ENCODE data around the gene XYLT1. TPM values are rescaled to one million over a fixed set of nuclear protein-coding genes. Genes with fewer than 3 reads are reported as not detected.

XYLT1 gene
- total and polyA plus RNA-seq, 10 of the 15 experiments (the other 5 are each of a cell fraction or from before 2014, with no cell fraction given): 0.88 to 14.8 (median 5.8) TPM

- peak overlapping the region; percentile 34 for H2AFZ ChIP-seq (ENCODE audit: control insufficient read depth, low read depth, low read length)
- H3K27ac ChIP-seq (ENCODE audit: control insufficient read depth, insufficient read depth): no peak overlapping the region
- no peak overlapping the region for H3K4me3 ChIP-seq
- no peaks in the 10 kb centered on the region for H3K27me3 ChIP-seq (replicated peaks in 1 of 2; ENCODE audit: control insufficient read depth in 2 of 2, insufficient read depth in 2 of 2, low read length in 1 of 2)
- in situ Hi-C loops (cut with MboI): no loop called here
- ATAC-seq: peak; percentile 34; the same call in 2 of the 3 replicates
- no peak for FAIRE-seq
- WGBS (ENCODE audit: insufficient coverage, insufficient replicate concordance, low lambda C conversion rate, missing lambda C conversion rate): under 1% methylated on average over 13 of the region's 13 CpGs
- no peak for DNase-seq (ENCODE audit: low read depth, low spot score)
- no TSS peak for BruUV-seq (replicated peaks)
- intact Hi-C loops (cut with micrococcal nuclease; ENCODE audit: unreplicated experiment): no loop called here
- TF ChIP-seq CTCF (IDR thresholded peaks at IDR 0.05 in 2 of 3, conservative IDR thresholded peaks at IDR 0.05 in 1 of 3; ENCODE audit: control insufficient read depth in 2 of 3, extremely low read depth in 1 of 3, insufficient read depth in 1 of 3, low read depth in 3 of 3, low read length in 3 of 3) (0 out of 6 replicates have a peak, but pooled peaks of 1 of the 3 experiments have one; percentile 3), SP1 (IDR thresholded peaks at IDR 0.05; ENCODE audit: low read depth, low read length) (no peak)
- ChIA-PET RAD21 (ENCODE audit: unreplicated experiment) (interaction anchor here (0.9 to 1.9 kb wide), 10 partner anchors 11 to 613 kb away, joined by 3 to 6 read pairs (median 4); no protein-coding TSS in a partner anchor), CTCF (interaction anchor here (0.6 to 3.2 kb wide), 9 partner anchors 11 to 614 kb away, joined by 3 to 18 read pairs (median 4); no protein-coding TSS in a partner anchor), POLR2A (interaction anchor here (0.9 kb wide), 1 partner anchor 96 kb away, joined by 3 read pairs; no protein-coding TSS in a partner anchor), SMC1A (ENCODE audit: uncharacterized antibody, unreplicated experiment) (interaction anchor here (0.6 to 2.2 kb wide), 10 partner anchors 10 to 236 kb away, joined by 3 to 9 read pairs (median 4); no protein-coding TSS in a partner anchor)
- no peaks in the 10 kb centered on the region for H4K20me1 ChIP-seq (ENCODE audit: control insufficient read depth, insufficient read depth)
- no peaks in the 10 kb centered on the region for H3K79me2 ChIP-seq (ENCODE audit: control insufficient read depth, insufficient read depth, low read length)
- peak overlapping the region; percentile 62 for H3K4me2 ChIP-seq (ENCODE audit: control insufficient read depth, insufficient read depth)
- H3K9me3 ChIP-seq (replicated peaks; ENCODE audit: control insufficient read depth, insufficient read depth, low read length): no peaks in the 10 kb centered on the region
- no peak overlapping the region for H3K9ac ChIP-seq (ENCODE audit: control insufficient read depth, insufficient read depth, low read length)
- H3K4me1 ChIP-seq (ENCODE audit: control insufficient read depth, insufficient read depth, low read length): peaks cover 18% of the 10 kb centered on the region
- H3K36me3 ChIP-seq (ENCODE audit: control insufficient read depth in 2 of 2, insufficient read depth in 2 of 2, low read length in 1 of 2): no peaks in the 10 kb centered on the region
Measured at GRCh38 chr16:17474572-17474971, 3.8 kb upstream of the XYLT1 start.

GRCh38 chr16:17474037-17474436, 3.3 kb upstream of the XYLT1 start:
- H3K4me1 ChIP-seq (ENCODE audit: control insufficient read depth, insufficient read depth, low read length): peaks cover 21% of the 10 kb centered on the region
- RAD21 ChIA-PET (ENCODE audit: unreplicated experiment): interaction anchor here (0.9 to 1.9 kb wide), 9 partner anchors 10 to 612 kb away, joined by 3 to 6 read pairs (median 5); no protein-coding TSS in a partner anchor
- WGBS (ENCODE audit: insufficient coverage, insufficient replicate concordance, low lambda C conversion rate, missing lambda C conversion rate): 24% methylated on average over 4 of the region's 4 CpGs
- peak overlapping the region; percentile 35; the same call in 1 of the 2 replicates for H2AFZ ChIP-seq (ENCODE audit: control insufficient read depth, low read depth, low read length)
- intact Hi-C loops (cut with micrococcal nuclease; ENCODE audit: unreplicated experiment) (no loop called here), in situ Hi-C loops (cut with MboI) (no loop called here)
- BruUV-seq (replicated peaks): no TSS peak
- H3K36me3 ChIP-seq (ENCODE audit: control insufficient read depth in 2 of 2, insufficient read depth in 2 of 2, low read length in 1 of 2): no peaks in the 10 kb centered on the region
- no peaks in the 10 kb centered on the region for H3K9me3 ChIP-seq (replicated peaks; ENCODE audit: control insufficient read depth, insufficient read depth, low read length)
- H3K4me3 ChIP-seq: no peak overlapping the region
- H3K4me2 ChIP-seq (ENCODE audit: control insufficient read depth, insufficient read depth): peak overlapping the region; percentile 62
- ATAC-seq (no peak), FAIRE-seq (no peak), DNase-seq (ENCODE audit: low read depth, low spot score) (no peak)
- H3K79me2 ChIP-seq (ENCODE audit: control insufficient read depth, insufficient read depth, low read length): peaks cover under 1% of the 10 kb centered on the region; the same call in 1 of the 2 replicates
- no peak overlapping the region for H3K9ac ChIP-seq (ENCODE audit: control insufficient read depth, insufficient read depth, low read length)
- CTCF ChIA-PET: interaction anchor here (0.6 to 3.2 kb wide), 4 partner anchors 10 to 240 kb away, joined by 3 to 18 read pairs (median 6); no protein-coding TSS in a partner anchor
- no peaks in the 10 kb centered on the region for H3K27me3 ChIP-seq (replicated peaks in 1 of 2; ENCODE audit: control insufficient read depth in 2 of 2, insufficient read depth in 2 of 2, low read length in 1 of 2)
- SMC1A ChIA-PET (ENCODE audit: uncharacterized antibody, unreplicated experiment): interaction anchor here (0.6 to 2.2 kb wide), 6 partner anchors 10 to 235 kb away, joined by 3 to 9 read pairs (median 6); no protein-coding TSS in a partner anchor
- POLR2A ChIA-PET: interaction anchor here (0.9 kb wide), 1 partner anchor 96 kb away, joined by 3 read pairs; no protein-coding TSS in a partner anchor
- H4K20me1 ChIP-seq (ENCODE audit: control insufficient read depth, insufficient read depth): no peaks in the 10 kb centered on the region
- H3K27ac ChIP-seq (ENCODE audit: control insufficient read depth, insufficient read depth): no peak overlapping the region
- TF ChIP-seq PBX3 (IDR thresholded peaks at IDR 0.05; ENCODE audit: insufficient replicate concordance, low read depth, low read length) (no peak), MAX (IDR thresholded peaks at IDR 0.05; ENCODE audit: low read depth, low read length) (no peak), DPF2 (IDR thresholded peaks at IDR 0.05) (no peak), LARP7 (IDR thresholded peaks at IDR 0.05) (no peak), SMAD5 (IDR thresholded peaks at IDR 0.05; ENCODE audit: low read depth) (no peak), EED (IDR thresholded peaks at IDR 0.05; ENCODE audit: low read depth) (0 out of 2 replicates have a peak, but pooled peaks have one; percentile 9), ZBTB33 (IDR thresholded peaks at IDR 0.05) (no peak), WRNIP1 (IDR thresholded peaks at IDR 0.05; ENCODE audit: borderline replicate concordance, low read depth, low read length) (no peak)

Data from GM12878 (cell line).